ENCODE measurements around the gene UBE2Q1. TPM values are rescaled to one million over a fixed set of nuclear protein-coding genes. Genes with fewer than 3 reads are reported as not detected.

The UBE2Q1 gene
- total and polyA plus RNA-seq, 2 of the 8 experiments (the other 6 are each of a cell fraction or from before 2014, with no cell fraction given), result 13.2 to 95.8 TPM

- Histone ChIP-seq H3K36me3 (ENCODE audit: control insufficient read depth in 2 of 4, insufficient read depth in 4 of 4, low read length in 3 of 4) (no peaks in the 10 kb centered on the region), H4K91ac (replicated peaks; ENCODE audit: insufficient read length, low read length) (no peak overlapping the region), H4K20me1 (replicated peaks in 1 of 2; ENCODE audit: control insufficient read depth in 1 of 2, insufficient read depth in 2 of 2, low read length in 2 of 2) (no peaks in the 10 kb centered on the region), H3K27me3 (replicated peaks in 1 of 4; ENCODE audit: control insufficient read depth in 3 of 4, extremely low read depth in 1 of 4, insufficient read depth in 3 of 4, low read length in 3 of 4) (no peaks in the 10 kb centered on the region), H3K4me3 (ENCODE audit: extremely low read depth in 1 of 4, insufficient read depth in 2 of 4, low read depth in 3 of 4, low read length in 4 of 4) (no peak overlapping the region), H3K23me2 (ENCODE audit: low read depth, low read length) (no peaks in the 10 kb centered on the region), H2BK5ac (ENCODE audit: low read depth, low read length) (no peak overlapping the region), H3K23ac (ENCODE audit: insufficient read length) (no peak overlapping the region), H2AK5ac (ENCODE audit: low read depth, low read length) (no peak overlapping the region), H2BK12ac (ENCODE audit: low read depth, low read length) (no peak overlapping the region), H3K4ac (replicated peaks; ENCODE audit: insufficient read length, low read depth, low read length) (no peak overlapping the region), H3K27ac (ENCODE audit: low read depth, low read length) (no peak overlapping the region), H3K14ac (ENCODE audit: insufficient read length) (no peak overlapping the region), H3K9me3 (ENCODE audit: insufficient read depth in 2 of 2, low read depth in 1 of 2, low read length in 1 of 2) (no peaks in the 10 kb centered on the region), H3K18ac (ENCODE audit: extremely low read depth, low read length) (no peak overlapping the region), H3K79me2 (ENCODE audit: control insufficient read depth in 1 of 2, insufficient read depth in 2 of 2, low read length in 2 of 2) (no peaks in the 10 kb centered on the region), H3K9ac (replicated peaks in 1 of 4; ENCODE audit: extremely low read depth in 1 of 4, low read depth in 3 of 4, low read length in 3 of 4) (no peak overlapping the region), H2BK120ac (replicated peaks; ENCODE audit: low read depth, low read length) (no peak overlapping the region), H2BK20ac (ENCODE audit: low read length) (no peak overlapping the region), H3K56ac (replicated peaks; ENCODE audit: insufficient read length, low read depth, low read length) (no peak overlapping the region), H3K4me1 (replicated peaks in 1 of 4; ENCODE audit: control insufficient read depth in 3 of 4, insufficient read depth in 4 of 4, low read length in 3 of 4) (peaks cover 0 to 4% (median 3%) of the 10 kb centered on the region in 4 experiments; a peak in 2 of 7 replicates), H3K4me2 (ENCODE audit: insufficient read depth in 1 of 2, low read depth in 2 of 2, low read length in 2 of 2) (no peak overlapping the region), H3K79me1 (ENCODE audit: low read depth, low read length) (no peaks in the 10 kb centered on the region), H2BK15ac (ENCODE audit: low read length) (no peak overlapping the region; the same call in 1 of the 2 replicates), H2AFZ (ENCODE audit: low read length) (no peak overlapping the region), H4K8ac (ENCODE audit: extremely low read depth, insufficient read depth, low read length) (no peak overlapping the region), H4K5ac (ENCODE audit: insufficient read length, low read depth, low read length) (no peak overlapping the region)
- FAIRE-seq, result no peak
- no peak for DNase-seq (ENCODE audit: low read depth in 1 of 2, low spot score in 2 of 2)
- no peak for TF ChIP-seq TAF7 (optimal IDR thresholded peaks at IDR 0.05; ENCODE audit: borderline replicate concordance, low read depth, low read length)
- 74% methylated on average over 5 of the region's 6 CpGs; no CpG with 5 or more reads in 1 of the 2 experiments for WGBS, 2 experiments (ENCODE audit: extremely low coverage in 1 of 2, insufficient coverage in 1 of 2, insufficient read length in 1 of 2, insufficient replicate concordance in 2 of 2, low coverage in 1 of 2, low lambda C conversion rate in 2 of 2, missing lambda C conversion rate in 1 of 2)
- ChIA-PET POLR2A (ENCODE audit: partially characterized antibody) (no interaction called here), CTCF (ENCODE audit: partially characterized antibody) (interaction anchor here (1.1 to 3.2 kb wide), 4 partner anchors 19 to 208 kb away, joined by 3 to 38 read pairs (median 3); no protein-coding TSS in a partner anchor)
These were observed 17.2 kb downstream of the UBE2Q1 start for GRCh38 chr1:154541231-154541630.

All from H1 (cell line).